ENCODE measurements around the gene EXOC3L1. TPM values are rescaled to one million over a fixed set of nuclear protein-coding genes. Genes with fewer than 3 reads are reported as not detected.

EXOC3L1 gene
- total RNA-seq, 2 donors from 2014 or later, result not detected

DNA sequence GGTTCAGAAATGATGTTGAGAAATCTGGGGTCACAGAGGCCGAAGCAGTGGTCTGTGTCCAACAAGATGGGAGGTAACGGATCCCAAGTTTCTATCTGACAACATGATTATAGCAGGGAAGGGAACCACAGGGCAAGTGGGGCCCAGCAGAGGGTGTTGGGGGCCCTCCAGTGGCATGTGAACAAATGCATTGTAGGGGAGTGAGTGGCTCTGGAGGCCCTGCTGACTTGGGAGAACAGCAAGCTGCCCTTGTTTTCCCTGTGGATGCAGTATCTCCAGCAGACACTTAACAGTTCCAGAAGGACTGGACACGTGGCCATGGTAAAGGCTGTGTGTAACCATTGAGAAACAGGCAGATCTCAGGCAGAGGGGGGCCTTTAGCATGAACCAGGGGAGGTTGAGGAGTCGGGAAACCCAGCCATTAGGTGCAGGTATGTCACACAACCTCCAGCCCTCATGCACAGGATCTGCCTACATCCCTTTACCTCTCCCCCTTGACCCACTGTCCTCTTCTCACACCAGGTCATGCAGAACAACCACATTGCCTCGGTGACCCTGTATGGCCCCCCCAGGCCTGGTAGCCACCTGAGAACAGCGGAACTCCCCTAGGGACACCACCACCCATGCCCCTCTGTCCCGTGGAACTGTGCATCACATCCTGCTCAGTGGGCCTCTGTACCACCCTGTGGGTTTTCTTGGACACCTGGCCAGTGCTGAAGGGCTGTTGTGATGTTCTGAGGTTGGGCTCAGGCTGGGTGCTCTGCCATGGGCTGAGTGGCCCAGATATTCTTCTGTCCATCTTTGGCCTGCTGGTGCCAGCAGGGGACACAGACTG lies 43.2 kb downstream of the EXOC3L1 start:
- Mint-ChIP-seq H3K27ac (no peak overlapping the region), H3K4me1 (peaks cover 22% of the 10 kb centered on the region), H3K36me3 (ENCODE audit: low read depth) (peaks cover 3% of the 10 kb centered on the region), H3K27me3 (no peaks in the 10 kb centered on the region), H3K4me3 (no peak overlapping the region)
- no peaks in the 10 kb centered on the region for H3K9me3 ChIP-seq (ENCODE audit: control insufficient read depth, low read length, poor library complexity, severe bottlenecking)
- no peak for ATAC-seq
- DNase-seq, result no peak

DNA sequence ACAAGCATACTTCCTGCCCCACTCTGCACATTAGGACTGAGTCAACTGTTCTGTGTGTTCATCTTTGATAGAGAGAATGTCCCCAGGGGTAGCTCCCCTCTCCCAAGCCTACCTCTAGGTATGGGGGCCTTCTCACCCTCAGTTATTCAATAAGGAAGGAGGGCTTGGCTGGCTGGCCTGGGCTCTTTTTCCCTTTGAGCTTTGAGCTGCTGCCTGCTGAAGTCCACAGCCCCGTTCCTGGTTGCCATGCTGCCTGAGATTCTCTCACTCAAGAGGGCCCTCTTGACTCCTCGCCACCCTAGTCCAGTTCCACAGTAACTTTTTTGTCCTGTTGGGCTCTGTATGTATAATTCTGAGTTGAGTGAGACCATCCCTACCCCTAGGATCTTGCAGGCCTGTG lies 44.2 kb downstream of the EXOC3L1 start:
- no peak overlapping the region for H3K27ac Mint-ChIP-seq
- H3K9me3 ChIP-seq (ENCODE audit: control insufficient read depth, low read length, poor library complexity, severe bottlenecking), result no peaks in the 10 kb centered on the region
- peaks cover 14% of the 10 kb centered on the region for H3K4me1 Mint-ChIP-seq
- no peaks in the 10 kb centered on the region for H3K27me3 Mint-ChIP-seq
- H3K36me3 Mint-ChIP-seq (ENCODE audit: low read depth), result peaks cover 3% of the 10 kb centered on the region
- no peak for ATAC-seq
- DNase-seq, result no peak
- no peak overlapping the region for H3K4me3 Mint-ChIP-seq

DNA sequence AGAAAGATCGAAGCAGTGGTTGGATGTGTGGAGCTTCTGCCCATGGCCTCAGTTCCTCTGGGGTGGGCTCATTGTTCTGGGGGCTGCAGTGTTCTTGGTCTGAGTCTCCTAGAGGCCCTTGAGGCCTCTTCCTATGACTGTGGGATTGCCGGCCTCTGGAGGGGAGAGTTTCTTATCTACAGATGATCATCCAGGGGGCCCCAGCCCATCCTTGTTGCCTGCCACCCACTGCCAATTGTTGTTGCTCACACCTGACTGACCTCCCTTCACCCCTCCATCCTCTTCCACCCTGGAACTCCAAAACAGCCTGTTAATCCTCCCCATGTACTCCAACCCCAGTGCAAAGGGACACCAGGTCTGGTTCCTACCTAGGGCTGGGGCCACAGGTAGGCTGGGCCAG lies 45.0 kb downstream of the EXOC3L1 start:
- H3K9me3 ChIP-seq (ENCODE audit: control insufficient read depth, low read length, poor library complexity, severe bottlenecking), result no peaks in the 10 kb centered on the region
- H3K27ac Mint-ChIP-seq, result no peak overlapping the region
- no peak overlapping the region for H3K4me3 Mint-ChIP-seq
- peaks cover 14% of the 10 kb centered on the region for H3K4me1 Mint-ChIP-seq
- no peak for ATAC-seq
- H3K27me3 Mint-ChIP-seq, result no peaks in the 10 kb centered on the region
- no peak for DNase-seq
- H3K36me3 Mint-ChIP-seq (ENCODE audit: low read depth), result peaks cover 3% of the 10 kb centered on the region

DNA sequence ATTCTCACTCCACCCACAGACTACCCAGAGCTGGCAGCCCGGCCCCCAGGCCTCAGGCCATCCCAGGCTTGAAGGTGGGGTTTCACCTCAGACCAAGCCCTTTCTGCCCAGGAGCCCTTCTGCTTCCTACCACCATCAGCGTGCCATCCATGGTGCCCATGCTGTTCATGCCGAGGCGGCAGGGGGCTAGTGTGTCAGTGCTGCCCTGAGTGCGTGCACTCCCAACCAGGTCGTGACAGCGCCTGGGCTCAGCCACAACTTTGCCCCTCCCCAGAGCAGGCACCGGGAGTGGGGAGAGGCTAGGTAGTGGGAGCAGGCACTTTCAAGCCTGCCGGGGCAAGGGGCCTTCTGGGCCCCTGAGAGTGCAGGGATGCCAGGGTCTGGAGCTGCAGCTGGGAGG lies 47.6 kb downstream of the EXOC3L1 start:
- peaks cover 2% of the 10 kb centered on the region for H3K4me1 Mint-ChIP-seq
- H3K4me3 Mint-ChIP-seq, result no peak overlapping the region
- H3K27ac Mint-ChIP-seq, result no peak overlapping the region
- DNase-seq (no peak), ATAC-seq (no peak)
- H3K27me3 Mint-ChIP-seq, result no peaks in the 10 kb centered on the region
- no peaks in the 10 kb centered on the region for H3K9me3 ChIP-seq (ENCODE audit: control insufficient read depth, low read length, poor library complexity, severe bottlenecking)
- no peaks in the 10 kb centered on the region for H3K36me3 Mint-ChIP-seq (ENCODE audit: low read depth)

GRCh38 chr16:67141391-67141790 lies 48.5 kb downstream of the EXOC3L1 start:
- no peak overlapping the region for H3K4me3 Mint-ChIP-seq

GRCh38 chr16:67137605-67138004 lies 52.3 kb downstream of the EXOC3L1 start:
- H3K9me3 ChIP-seq (ENCODE audit: control insufficient read depth, low read length, poor library complexity, severe bottlenecking), result no peaks in the 10 kb centered on the region
- peaks cover 2% of the 10 kb centered on the region for H3K4me1 Mint-ChIP-seq
- no peak overlapping the region for H3K27ac Mint-ChIP-seq
- peaks cover 2% of the 10 kb centered on the region for H3K36me3 Mint-ChIP-seq (ENCODE audit: low read depth)
- H3K27me3 Mint-ChIP-seq, result no peaks in the 10 kb centered on the region
- DNase-seq (no peak), ATAC-seq (no peak)
- no peak overlapping the region for H3K4me3 Mint-ChIP-seq

More at GRCh38 chr16:67141391-67141790, 48.5 kb downstream of the EXOC3L1 start:
- DNase-seq (no peak), ATAC-seq (no peak)
- Mint-ChIP-seq H3K27ac (no peak overlapping the region), H3K27me3 (no peaks in the 10 kb centered on the region), H3K4me1 (peaks cover 2% of the 10 kb centered on the region), H3K36me3 (ENCODE audit: low read depth) (no peaks in the 10 kb centered on the region)
- no peaks in the 10 kb centered on the region for H3K9me3 ChIP-seq (ENCODE audit: control insufficient read depth, low read length, poor library complexity, severe bottlenecking)

Other genes starting within 250 kb of the EXOC3L1 start
- 1 to 10 TPM in 1 of 2 donors, under 1 TPM in 1; 0.63 to 1.3 TPM for gene CES3, start 228.9 kb downstream of the EXOC3L1 start, total RNA-seq
- 10 to 100 TPM; 17.8 to 20.0 TPM for gene CES4A, start 201.5 kb downstream of the EXOC3L1 start, total RNA-seq
- 10 to 100 TPM; 78.5 to 85.4 TPM for gene CBFB, start 161.0 kb downstream of the EXOC3L1 start, total RNA-seq
- gene PHAF1, start 80.2 kb downstream of the EXOC3L1 start, total RNA-seq, result 10 to 100 TPM; 11.9 to 17.0 TPM
- gene B3GNT9, start 39.1 kb downstream of the EXOC3L1 start, total RNA-seq, result 1 to 10 TPM; 7.0 to 8.1 TPM
- gene TRADD, start 30.2 kb downstream of the EXOC3L1 start, total RNA-seq, result 100 to 1,000 TPM in 1 of 2 donors, 10 to 100 TPM in 1; 92.7 to 103 TPM
- 10 to 100 TPM; 50.0 to 55.1 TPM for gene FBXL8, start 30.2 kb downstream of the EXOC3L1 start, total RNA-seq
- 10 to 100 TPM; 54.5 to 80.9 TPM for gene HSF4, start 25.4 kb downstream of the EXOC3L1 start, total RNA-seq
- 1 to 10 TPM; 4.3 to 5.5 TPM for gene NOL3, start 19.6 kb downstream of the EXOC3L1 start, total RNA-seq
- gene MATCAP1, start 6.2 kb downstream of the EXOC3L1 start, total RNA-seq, result 10 to 100 TPM; 16.0 to 19.7 TPM
- gene E2F4, start 2.0 kb upstream of the EXOC3L1 start, total RNA-seq, result 10 to 100 TPM; 64.6 to 75.1 TPM
- 1 to 10 TPM; 2.4 TPM for gene ELMO3, start 9.0 kb upstream of the EXOC3L1 start, total RNA-seq
- gene TMEM208, start 37.0 kb upstream of the EXOC3L1 start, total RNA-seq, result 10 to 100 TPM; 27.9 to 28.2 TPM
- 10 to 100 TPM; 45.1 to 48.6 TPM for gene FHOD1, start 57.3 kb upstream of the EXOC3L1 start, total RNA-seq
- gene SLC9A5, start 58.8 kb upstream of the EXOC3L1 start, total RNA-seq, result 1 to 10 TPM; 1.3 to 1.4 TPM
- gene PLEKHG4, start 89.4 kb upstream of the EXOC3L1 start, total RNA-seq, result 10 to 100 TPM; 17.8 to 18.4 TPM
- gene KCTD19, start 136.6 kb upstream of the EXOC3L1 start, total RNA-seq, result not detected
- not detected for gene LRRC36, start 136.7 kb upstream of the EXOC3L1 start, total RNA-seq
- under 1 TPM; 0.29 to 0.70 TPM for gene TPPP3, start 203.4 kb upstream of the EXOC3L1 start, total RNA-seq
- gene ZDHHC1, start 226.3 kb upstream of the EXOC3L1 start, total RNA-seq, result under 1 TPM in 1 of 2 donors, not detected in 1; 0.35 TPM
- not detected for gene HSD11B2, start 241.0 kb upstream of the EXOC3L1 start, total RNA-seq